GM19468 (cell line): ENCODE measurements around the gene HDGFL2.

Experiments used
- ATAC-seq: cut with Tn5 transposase; IDR thresholded peaks from one replicate; pipeline ENCODE4 v1.9.1; 2021; ENCODE audit warnings: mild to moderate bottlenecking, moderate library complexity, moderate number of reproducible peaks; ENCODE audit not compliant: unreplicated experiment; ENCODE audit errors: extremely low read depth

HDGFL2 gene

GRCh38 chr19:4548238-4548584 is 76.1 kb downstream of the HDGFL2 start:
- no peak for ATAC-seq

DNA sequence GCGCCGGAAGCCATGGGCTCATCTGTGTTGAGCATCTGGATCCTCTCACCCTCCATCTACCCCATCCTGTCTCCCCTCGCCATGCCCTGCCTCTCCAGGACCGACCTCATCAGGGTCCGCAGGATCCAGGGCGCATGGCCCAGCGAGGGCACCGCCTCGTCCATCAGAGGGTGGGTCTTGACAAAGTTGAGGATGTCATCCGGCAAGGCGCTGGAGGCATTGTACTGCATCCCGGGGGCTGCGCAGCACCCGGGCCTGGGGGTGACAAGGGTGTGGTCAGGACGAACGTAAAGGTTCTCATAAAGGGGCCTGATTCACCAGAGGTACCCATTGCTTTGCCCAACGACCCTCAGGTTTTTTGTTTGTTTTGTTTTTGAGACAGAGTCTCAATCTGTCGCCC is 77.9 kb downstream of the HDGFL2 start:
- no peak for ATAC-seq

GRCh38 chr19:4550479-4551050 is 78.5 kb downstream of the HDGFL2 start:
- ATAC-seq, result no peak
